Activated T-helper 1 cell treated with anti-CD3 and anti-CD28 coated beads, Interleukin-12 subunit alpha, Interleukin-12 subunit beta, Interleukin-2, Interleukin-4 antibody, amounts not matched to agents 30 ng/mL and 10 ng/mL and 1 ng/mL, durations not matched to agents 14 hours and 24 hours and 36 hours (primary cell): ENCODE results near the gene OR2M2. TPM values are rescaled to one million over a fixed set of nuclear protein-coding genes. Genes with fewer than 3 reads are reported as not detected.

Source experiments
- DNase-seq: peaks from one replicate; pipeline ENCODE4 v3.0.0; 2021; ENCODE audit warnings: low spot score
- H3K27ac Mint-ChIP-seq: one replicate; pipeline ENCODE4 v1.8.0; 2021; ENCODE audit warnings: mild to moderate bottlenecking, mixed read lengths
- H3K27me3 Mint-ChIP-seq: one replicate; pipeline ENCODE4 v1.8.0; 2022; ENCODE audit warnings: mild to moderate bottlenecking, moderate library complexity, mixed read lengths; ENCODE audit not compliant: insufficient read depth
- H3K36me3 Mint-ChIP-seq: one replicate; pipeline ENCODE4 v1.8.0; 2021; ENCODE audit warnings: low read depth, mixed read lengths
- H3K4me1 Mint-ChIP-seq: one replicate; pipeline ENCODE4 v1.8.0; 2021; ENCODE audit warnings: low read depth, mixed read lengths
- H3K4me3 Mint-ChIP-seq: one replicate; pipeline ENCODE4 v1.8.0; 2021; ENCODE audit warnings: mild to moderate bottlenecking, moderate library complexity, mixed read lengths
- H3K9me3 Mint-ChIP-seq: one replicate; pipeline ENCODE4 v1.8.0; 2021; ENCODE audit warnings: mixed read lengths
- intact Hi-C: fragments of 100-400 bp; cut with micrococcal nuclease; formaldehyde crosslinking; loops from one replicate; pipeline ENCODE4 v1.15.1; 2024
- total RNA-seq: library from RNA; stranded (reverse); gene quantifications from 2 replicates; pipeline ENCODE4 v1.2.3, GENCODE V29; 2022

OR2M2 gene
- total RNA-seq, 1 donor from 2014 or later = not detected

GRCh38 chr1:248189026-248189425 lies 14.4 kb downstream of the OR2M2 start:
- intact Hi-C loops = no loop called here
- no peaks in the 10 kb centered on the region for H3K36me3 Mint-ChIP-seq
- H3K4me1 Mint-ChIP-seq = no peaks in the 10 kb centered on the region
- H3K27ac Mint-ChIP-seq = no peak overlapping the region
- no peak for DNase-seq
- H3K9me3 Mint-ChIP-seq = peaks cover 11% of the 10 kb centered on the region
- no peaks in the 10 kb centered on the region for H3K27me3 Mint-ChIP-seq
- H3K4me3 Mint-ChIP-seq = no peak overlapping the region

GRCh38 chr1:248194117-248194516 lies 19.5 kb downstream of the OR2M2 start:
- intact Hi-C loops = no loop called here
- H3K36me3 Mint-ChIP-seq = no peaks in the 10 kb centered on the region
- H3K27ac Mint-ChIP-seq = no peak overlapping the region
- H3K4me1 Mint-ChIP-seq = no peaks in the 10 kb centered on the region
- H3K27me3 Mint-ChIP-seq = no peaks in the 10 kb centered on the region
- H3K9me3 Mint-ChIP-seq = peaks cover 13% of the 10 kb centered on the region
- DNase-seq = no peak
- H3K4me3 Mint-ChIP-seq = no peak overlapping the region

- H3K4me3 Mint-ChIP-seq = no peak within 1 kb of the TSS
- no peaks in the 10 kb centered on the region for H3K36me3 Mint-ChIP-seq
- H3K27ac Mint-ChIP-seq = no peak within 1 kb of the TSS
- H3K27me3 Mint-ChIP-seq = no peaks in the 10 kb centered on the region
- H3K4me1 Mint-ChIP-seq = no peaks in the 10 kb centered on the region
- DNase-seq = no peak
- intact Hi-C loops = no loop called here
- peaks cover 7% of the 10 kb centered on the region for H3K9me3 Mint-ChIP-seq
Measured at GRCh38 chr1:248196965-248197364, 22.3 kb downstream of the OR2M2 start, which contains the start of gene OR2M3. Gene OR2M3 (plus strand): TSS chr1:248197265. CDS start chr1:248203068, 5,803 bp downstream.

GRCh38 chr1:248215880-248216279 lies 41.3 kb downstream of the OR2M2 start:
- Mint-ChIP-seq H3K4me1 (no peaks in the 10 kb centered on the region), H3K9me3 (no peaks in the 10 kb centered on the region), H3K27me3 (no peaks in the 10 kb centered on the region), H3K4me3 (no peak overlapping the region), H3K27ac (no peak overlapping the region), H3K36me3 (no peaks in the 10 kb centered on the region)
- intact Hi-C loops = no loop called here
- no peak for DNase-seq

- intact Hi-C loops = no loop called here
- Mint-ChIP-seq H3K9me3 (no peaks in the 10 kb centered on the region), H3K27ac (no peak overlapping the region), H3K4me1 (no peaks in the 10 kb centered on the region), H3K27me3 (no peaks in the 10 kb centered on the region), H3K4me3 (no peak overlapping the region), H3K36me3 (no peaks in the 10 kb centered on the region)
- DNase-seq = no peak
Measured at GRCh38 chr1:248225537-248225936, 50.9 kb downstream of the OR2M2 start.

- no peaks in the 10 kb centered on the region for H3K36me3 Mint-ChIP-seq
- no peaks in the 10 kb centered on the region for H3K9me3 Mint-ChIP-seq
- no peak for DNase-seq
- no peaks in the 10 kb centered on the region for H3K4me1 Mint-ChIP-seq
- no peaks in the 10 kb centered on the region for H3K27me3 Mint-ChIP-seq
- intact Hi-C loops = no loop called here
- H3K4me3 Mint-ChIP-seq = no peak overlapping the region
- H3K27ac Mint-ChIP-seq = no peak overlapping the region
Measured at GRCh38 chr1:248229360-248229908, 54.8 kb downstream of the OR2M2 start.

Other genes with a start within 250 kb of the OR2M2 start
- not detected in 2 replicates for gene OR2AJ1, start 249.9 kb upstream of the OR2M2 start, total RNA-seq
- 0.21 TPM in 1 of 2 replicates, not detected in the other for gene OR2L8, start 226.0 kb upstream of the OR2M2 start, total RNA-seq
- not detected in 2 replicates for gene OR2AK2, start 209.6 kb upstream of the OR2M2 start, total RNA-seq
- not detected in 2 replicates for gene OR2L5, start 161.2 kb upstream of the OR2M2 start, total RNA-seq
- gene OR2L2, start 144.8 kb upstream of the OR2M2 start, total RNA-seq = 0.07 and 0.08 TPM in 2 replicates
- not detected in 2 replicates for gene OR2L3, start 128.0 kb upstream of the OR2M2 start, total RNA-seq
- not detected in 2 replicates for gene OR2L13, start 79.6 kb upstream of the OR2M2 start, total RNA-seq
- gene OR2M5, start 29.7 kb upstream of the OR2M2 start, total RNA-seq = not detected in 2 replicates
- not detected in 2 replicates for gene OR2M3, start 22.4 kb downstream of the OR2M2 start, total RNA-seq
- not detected in 2 replicates for gene OR2M4, start 56.6 kb downstream of the OR2M2 start, total RNA-seq
- not detected in 2 replicates for gene OR2T33, start 103.2 kb downstream of the OR2M2 start, total RNA-seq
- gene OR2T12, start 128.6 kb downstream of the OR2M2 start, total RNA-seq = not detected in 2 replicates
- not detected in 2 replicates for gene OR2M7, start 149.7 kb downstream of the OR2M2 start, total RNA-seq
- gene OR14C36, start 174.0 kb downstream of the OR2M2 start, total RNA-seq = not detected in 2 replicates
- not detected in 2 replicates for gene OR2T4, start 186.8 kb downstream of the OR2M2 start, total RNA-seq
- not detected in 2 replicates for gene OR2T6, start 200.9 kb downstream of the OR2M2 start, total RNA-seq
- gene OR2T1, start 228.2 kb downstream of the OR2M2 start, total RNA-seq = not detected in 2 replicates